ENCODE measurements around the gene PWP2.
"Not testable (repeated sequence)": the region's sequence is repeated elsewhere in the genome, so short reads cannot be mapped to it uniquely, and the experiment has no call there.

DNA sequence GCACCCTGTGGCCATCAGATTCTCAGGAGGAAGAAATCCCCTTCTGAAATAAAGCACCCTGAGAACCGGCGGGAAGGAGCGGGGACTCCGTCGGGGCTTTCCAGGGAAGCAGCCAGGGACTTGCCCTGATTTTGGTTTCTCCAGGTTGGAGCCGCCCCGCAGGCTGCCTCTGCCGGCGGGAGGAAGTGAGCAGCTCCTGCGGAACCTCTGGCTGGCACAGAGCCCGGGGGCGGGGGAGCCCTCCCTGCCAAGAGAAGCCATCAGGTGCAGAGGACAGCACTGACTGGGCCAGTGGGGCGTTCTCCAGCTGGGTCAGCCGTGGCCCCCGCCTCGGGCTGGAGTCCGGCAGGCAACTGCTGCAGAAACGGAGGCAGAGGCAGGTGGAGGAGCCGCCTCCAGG, 65.5 kb downstream of the PWP2 start:
- not testable (repeated sequence) for TF ChIP-seq POLR2A (IDR thresholded peaks at IDR 0.05; ENCODE audit: low read depth); CTCF (IDR thresholded peaks at IDR 0.05)

All from esophagus muscularis mucosa (tissue), 3 donors.